ENCODE measurements around the gene OGFR. TPM values are rescaled to one million over a fixed set of nuclear protein-coding genes. Genes with fewer than 3 reads are reported as not detected.

Gene OGFR
- polyA plus RNA-seq, 3 donors: 26.8 to 34.9 (median 33.2) TPM

- DNase-seq: no peak
These were observed 38.6 kb upstream of the OGFR start for GRCh38 chr20:62766071-62766450.

- peak; percentile 68 for DNase-seq
These were observed 37.9 kb upstream of the OGFR start for GRCh38 chr20:62766716-62767115.

- DNase-seq: no peak
These were observed 36.4 kb upstream of the OGFR start for GRCh38 chr20:62768234-62768546.

- DNase-seq: peak; percentile 58
These were observed 35.9 kb upstream of the OGFR start for GRCh38 chr20:62768551-62769287.

GRCh38 chr20:62769346-62770071 lies 35.1 kb upstream of the OGFR start:
- no peak for DNase-seq

GRCh38 chr20:62770111-62770910 lies 34.3 kb upstream of the OGFR start:
- DNase-seq: no peak

GRCh38 chr20:62770916-62771315 lies 33.7 kb upstream of the OGFR start:
- DNase-seq: no peak

- DNase-seq: no peak
These were observed 33.1 kb upstream of the OGFR start for GRCh38 chr20:62771396-62772102.

- no peak for DNase-seq
These were observed 32.5 kb upstream of the OGFR start for GRCh38 chr20:62772103-62772611.

- no peak for DNase-seq
These were observed 32.0 kb upstream of the OGFR start for GRCh38 chr20:62772619-62772989.

- peak; percentile 49 for DNase-seq
These were observed 31.4 kb upstream of the OGFR start for GRCh38 chr20:62772990-62773844.

GRCh38 chr20:62773845-62774714 lies 30.6 kb upstream of the OGFR start:
- no peak for DNase-seq

GRCh38 chr20:62774762-62775161 lies 29.9 kb upstream of the OGFR start:
- no peak for DNase-seq

GRCh38 chr20:62775206-62775605 lies 29.4 kb upstream of the OGFR start:
- DNase-seq: no peak

GRCh38 chr20:62776035-62776691 lies 28.5 kb upstream of the OGFR start:
- no peak for DNase-seq

- DNase-seq: no peak
These were observed 27.7 kb upstream of the OGFR start for GRCh38 chr20:62776692-62777527.

- DNase-seq: no peak
These were observed 27.2 kb upstream of the OGFR start for GRCh38 chr20:62777528-62777830.

- DNase-seq: no peak
These were observed 26.6 kb upstream of the OGFR start for GRCh38 chr20:62778058-62778457.
